Endothelial cell of umbilical vein (primary cell): ENCODE results near the gene RBM18. TPM values are rescaled to one million over a fixed set of nuclear protein-coding genes. Genes with fewer than 3 reads are reported as not detected.

Experiments used
- BruUV-seq: library from RNA; stranded (reverse); fragments of 400-500 nt; replicated peaks from 2 replicates; lab custom pipeline; 2021; lab: Mats Ljungman, UMichigan
- CTCF ChIA-PET: fragments of 300-600, 350-600 bp; sonication (Branson Sonifier 250); formaldehyde crosslinking; loops from one replicate; lab custom pipeline; 2021; ENCODE audit warnings: antibody characterized with exemption, inconsistent platforms; lab: Charles Lee
- POLR2A ChIA-PET: fragments of 300-600, 350-600 bp; sonication (Branson Sonifier 250); formaldehyde crosslinking; loops from one replicate; lab custom pipeline; 2021; ENCODE audit warnings: antibody characterized with exemption, inconsistent platforms; lab: Charles Lee
- DNase-seq: peaks from one replicate; pipeline ENCODE4 v3.0.0-alpha.2; 2011; ENCODE audit warnings: low read depth, low spot score
- FAIRE-seq: peaks from 2 replicates; lab custom pipeline; 2011; peaks lifted over from hg19 to GRCh38; lab: Jason Lieb, UNC
- H2AFZ ChIP-seq: 2 replicates; pipeline ENCODE4 v1.6.0; 2012; ENCODE audit warnings: low read depth, low read length, control low read depth, inconsistent platforms
- H3K27ac ChIP-seq: 2 replicates; pipeline ENCODE4 v1.5.1; 2011; ENCODE audit warnings: low read depth, mild to moderate bottlenecking, control low read depth, low read length, moderate library complexity; ENCODE audit not compliant: insufficient read depth
- H3K27me3 ChIP-seq, 2 experiments: 2 replicates each; pipeline versions ENCODE4 v1.6.0 to v1.6.1; 2011; ENCODE audit warnings: low read length in 2 of 2, mixed read lengths in 1 of 2; ENCODE audit not compliant: control insufficient read depth in 2 of 2, insufficient read depth in 2 of 2
- H3K36me3 ChIP-seq, 2 experiments: 2 replicates in 1 of 2; 3 replicates in 1 of 2; pipeline ENCODE4 v1.5.1; 2011; ENCODE audit warnings: low read length in 2 of 2, mild to moderate bottlenecking in 1 of 2, moderate library complexity in 1 of 2; ENCODE audit not compliant: control insufficient read depth in 2 of 2, insufficient read depth in 2 of 2; ENCODE audit errors: extremely low read depth in 1 of 2
- H3K4me1 ChIP-seq: 3 replicates; pipeline ENCODE4 v1.5.1; 2011; ENCODE audit warnings: mild to moderate bottlenecking, low read length; ENCODE audit not compliant: control insufficient read depth, insufficient read depth; ENCODE audit errors: extremely low read depth
- H3K4me2 ChIP-seq: 2 replicates; pipeline ENCODE4 v1.6.1; 2011; ENCODE audit warnings: low read length, control low read depth, mixed read lengths; ENCODE audit not compliant: insufficient read depth
- H3K4me3 ChIP-seq, 3 experiments: fragments of 200-600 bp in 1 of 3; sonication (generic), shearing (Covaris generic) in 1 of 3; replicated peaks in 1 of 3; 2 replicates each; pipeline ENCODE4 v1.5.1; 2011 to 2016; ENCODE audit warnings: control low read depth in 3 of 3, low read length in 3 of 3, mild to moderate bottlenecking in 2 of 3, inconsistent platforms in 1 of 3, low read depth in 1 of 3, moderate library complexity in 1 of 3; ENCODE audit not compliant: insufficient read depth in 1 of 3
- H3K79me2 ChIP-seq: 2 replicates; pipeline ENCODE4 v1.6.0; 2012; ENCODE audit warnings: low read length, inconsistent platforms; ENCODE audit not compliant: control insufficient read depth, insufficient read depth
- H3K9ac ChIP-seq: replicated peaks from 2 replicates; pipeline ENCODE3; 2011; ENCODE audit warnings: low read length, control low read depth; ENCODE audit not compliant: insufficient read depth; ENCODE audit errors: extremely low read depth
- H3K9me1 ChIP-seq: replicated peaks from 3 replicates; pipeline ENCODE4 v1.6.0; 2011; ENCODE audit warnings: mild to moderate bottlenecking, low read length; ENCODE audit not compliant: control insufficient read depth, insufficient read depth; ENCODE audit errors: extremely low read depth
- H3K9me3 ChIP-seq: replicated peaks from 2 replicates; pipeline ENCODE4 v1.5.1; 2012; ENCODE audit warnings: low read length, inconsistent platforms; ENCODE audit not compliant: control insufficient read depth, insufficient read depth
- H4K20me1 ChIP-seq: replicated peaks from 2 replicates; pipeline ENCODE3; 2011; ENCODE audit warnings: mild to moderate bottlenecking, low read length; ENCODE audit not compliant: control insufficient read depth, insufficient read depth; ENCODE audit errors: extremely low read depth
- CTCF ChIP-seq, 2 donors: IDR thresholded peaks; 1 replicate in 1 of 2; 2 replicates in 1 of 2; pipeline ENCODE4 v1.5.1; 2011; ENCODE audit warnings: low read length in 2 of 2, mild to moderate bottlenecking in 2 of 2, moderate library complexity in 2 of 2, control low read depth in 1 of 2, inconsistent platforms in 1 of 2, low read depth in 1 of 2; ENCODE audit not compliant: insufficient read depth in 1 of 2; ENCODE audit errors: extremely low read depth in 1 of 2
- EZH2 ChIP-seq: IDR thresholded peaks from 2 replicates; pipeline ENCODE4 v1.6.1; 2012; ENCODE audit warnings: borderline replicate concordance, low read depth, mild to moderate bottlenecking, moderate library complexity, low read length, inconsistent platforms; ENCODE audit not compliant: severe bottlenecking
- FOS ChIP-seq: IDR thresholded peaks from 2 replicates; pipeline ENCODE4 v1.6.1; 2011; ENCODE audit warnings: mild to moderate bottlenecking, low read length, moderate library complexity, borderline replicate concordance; ENCODE audit not compliant: insufficient read depth
- GATA2 ChIP-seq: IDR thresholded peaks from 2 replicates; pipeline ENCODE4 v1.7.0; 2011; ENCODE audit warnings: low read depth, mild to moderate bottlenecking, moderate library complexity, mixed read lengths, low read length; ENCODE audit not compliant: insufficient read length, insufficient read depth
- JUN ChIP-seq: IDR thresholded peaks from 2 replicates; pipeline ENCODE4 v1.6.1; 2011; ENCODE audit warnings: borderline replicate concordance, low read depth; ENCODE audit not compliant: insufficient read length, insufficient read depth
- MYC ChIP-seq: IDR thresholded peaks from one replicate; pipeline ENCODE4 v1.6.1; 2011; ENCODE audit warnings: mild to moderate bottlenecking, low read depth, low read length
- POLR2A ChIP-seq: IDR thresholded peaks from 2 replicates; pipeline ENCODE4 v1.6.1; 2012; ENCODE audit warnings: low read depth, mild to moderate bottlenecking, control low read depth, low read length
- POLR2AphosphoS5 ChIP-seq: IDR thresholded peaks from 2 replicates; pipeline ENCODE4 v1.6.1; 2012; ENCODE audit warnings: low read depth, mild to moderate bottlenecking, control low read depth, low read length, moderate library complexity; ENCODE audit not compliant: insufficient read depth
- dilution Hi-C: fragments of 300-500 bp; cut with MboI; formaldehyde crosslinking; loops from one replicate; pipeline ENCODE4 v1.15.0; 2019; ENCODE audit warnings: low sequenced_read_pairs; ENCODE audit not compliant: extremely low pct_ligation_motif_present
- intact Hi-C: fragments of 100-400 bp; cut with micrococcal nuclease; formaldehyde crosslinking; loops from one replicate; pipeline ENCODE4 v1.10.0; 2022
- polyA plus RNA-seq, 4 experiments: library from polyadenylated mRNA; depleted of rRNA in 3 of 4; stranded (reverse) in 3 of 4; unstranded in 1 of 4; fragments of >200 nt; gene quantifications; 2 replicates each; pipeline versions ENCODE4 v1.2.1 to v1.2.3, GENCODE V29; 2011 to 2012; ENCODE audit warnings: missing spikeins in 1 of 4
- total RNA-seq: library from RNA; stranded (reverse); gene quantifications from 2 replicates; pipeline ENCODE4 v1.2.3, GENCODE V29; 2021
- TF ChIP-seq, protein P1 (sequence below): IDR thresholded peaks from 2 replicates; pipeline ENCODE4 v1.6.1; 2011; ENCODE audit not compliant: insufficient read depth, insufficient read length

RBM18 gene
- total and polyA plus RNA-seq, 2 donors (not counting 3 experiments of a cell fraction or from before 2014, with no cell fraction given): 7.9 to 26.9 TPM

DNA sequence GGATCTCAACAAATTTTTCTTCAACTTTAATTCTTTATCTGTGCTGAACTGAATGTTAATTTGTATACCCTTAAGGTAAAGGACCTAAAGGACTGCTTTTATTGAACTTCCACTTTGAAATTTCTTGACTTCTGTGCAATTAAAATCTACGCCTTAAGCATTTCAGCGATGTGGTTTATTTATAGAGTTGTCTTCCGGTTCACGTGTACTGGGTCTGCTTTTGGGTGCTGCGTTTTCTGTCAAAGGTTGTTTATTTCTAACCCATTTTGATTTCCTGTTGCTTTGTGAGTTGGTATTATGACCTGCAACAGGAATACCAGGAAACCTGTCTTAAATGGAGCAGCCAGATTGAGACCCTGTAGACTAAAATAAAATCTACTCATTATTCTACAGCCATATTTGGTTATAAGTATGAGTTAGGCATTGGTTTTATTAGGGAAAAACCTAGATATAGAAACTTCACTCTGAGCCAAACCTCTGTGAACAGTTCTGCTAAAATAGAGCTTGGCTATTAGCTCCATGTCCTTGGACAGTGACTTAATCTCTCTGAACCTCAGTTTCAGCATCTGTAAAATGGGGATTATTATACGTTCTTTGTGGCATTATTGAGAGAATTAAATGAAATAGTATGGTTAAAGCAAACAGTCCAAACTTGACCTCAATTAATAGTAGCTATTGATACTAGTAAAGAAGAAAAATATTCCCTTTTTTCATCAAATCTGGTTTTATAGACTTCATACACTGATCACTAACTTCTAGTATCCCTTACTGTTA, 3.6 kb upstream of the RBM18 start:
- Histone ChIP-seq H3K4me1 (peaks cover 16% of the 10 kb centered on the region), H3K79me2 (peaks cover 42% of the 10 kb centered on the region), H3K27ac (no peak overlapping the region), H3K4me3 (no peak overlapping the region), H3K9me3 (no peaks in the 10 kb centered on the region), H3K27me3 (no peaks in the 10 kb centered on the region), H3K9ac (no peak overlapping the region), H3K4me2 (no peak overlapping the region), H2AFZ (no peak overlapping the region), H4K20me1 (no peaks in the 10 kb centered on the region), H3K36me3 (peaks cover 0 to 3% of the 10 kb centered on the region in 2 experiments), H3K9me1 (no peaks in the 10 kb centered on the region)
- no TSS peak for BruUV-seq
- no peak for DNase-seq
- ChIA-PET CTCF (interaction anchor here (0.9 to 1.0 kb wide), 2 partner anchors 64 to 82 kb away, joined by 3 read pairs; no protein-coding TSS in a partner anchor), POLR2A (no interaction called here)
- dilution Hi-C loops: no loop called here
- intact Hi-C loops: no loop called here
- no peak for TF ChIP-seq EZH2
- no peak for TF ChIP-seq POLR2A
- no peak for TF ChIP-seq FOS
- TF ChIP-seq JUN: no peak
- TF ChIP-seq GATA2: no peak
- TF ChIP-seq, protein P1, sequence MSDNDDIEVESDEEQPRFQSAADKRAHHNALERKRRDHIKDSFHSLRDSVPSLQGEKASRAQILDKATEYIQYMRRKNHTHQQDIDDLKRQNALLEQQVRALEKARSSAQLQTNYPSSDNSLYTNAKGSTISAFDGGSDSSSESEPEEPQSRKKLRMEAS: no peak
- TF ChIP-seq MYC: no peak
- TF ChIP-seq CTCF (IDR thresholded peaks at IDR 0.05; ENCODE audit: extremely low read depth in 1 of 2, insufficient read depth in 1 of 2, low read depth in 1 of 2, low read length in 2 of 2): no peak
- TF ChIP-seq POLR2AphosphoS5: no peak
- FAIRE-seq: no peak
